ELF-1 (cell line): ENCODE data around the gene NFYB.
"Not testable (repeated sequence)": the region's sequence is repeated elsewhere in the genome, so short reads cannot be mapped to it uniquely, and the experiment has no call there.

Experiments used
- DNase-seq: peaks from one replicate; pipeline ENCODE4 v3.0.0-alpha.2; 2016; ENCODE audit warnings: low read depth, low spot score

Gene NFYB

GRCh38 chr12:104115587-104115975, 22.4 kb downstream of the NFYB start:
- no peak for DNase-seq

GRCh38 chr12:104114834-104115586, 23.0 kb downstream of the NFYB start:
- DNase-seq, result not testable (repeated sequence)

- DNase-seq, result no peak
Measured at GRCh38 chr12:104109446-104110271, 28.4 kb downstream of the NFYB start.

GRCh38 chr12:104108755-104109445, 29.1 kb downstream of the NFYB start:
- DNase-seq, result peak; percentile 62

- DNase-seq, result no peak
Measured at GRCh38 chr12:104106965-104107364, 31.0 kb downstream of the NFYB start.

- no peak for DNase-seq
Measured at GRCh38 chr12:104105461-104105860, 32.5 kb downstream of the NFYB start.

- DNase-seq, result no peak
Measured at GRCh38 chr12:104097954-104098353, 40.1 kb downstream of the NFYB start.

GRCh38 chr12:104095289-104095688, 42.7 kb downstream of the NFYB start:
- no peak for DNase-seq

GRCh38 chr12:104094284-104094683, 43.7 kb downstream of the NFYB start:
- DNase-seq, result no peak

- DNase-seq, result peak; percentile 66
Measured at GRCh38 chr12:104091136-104091535, 46.9 kb downstream of the NFYB start.

- peak; percentile 9 for DNase-seq
Measured at GRCh38 chr12:104090685-104091084, 47.3 kb downstream of the NFYB start.

GRCh38 chr12:104083769-104084475, 54.1 kb downstream of the NFYB start:
- no peak for DNase-seq

GRCh38 chr12:104080764-104081163, 57.2 kb downstream of the NFYB start:
- no peak for DNase-seq

- no peak for DNase-seq
Measured at GRCh38 chr12:104079024-104079423, 59.0 kb downstream of the NFYB start.

GRCh38 chr12:104073699-104074098, 64.3 kb downstream of the NFYB start:
- DNase-seq, result no peak

- DNase-seq, result no peak
Measured at GRCh38 chr12:104072099-104072498, 65.9 kb downstream of the NFYB start.
